ENCODE data around the gene TLN1. TPM values are rescaled to one million over a fixed set of nuclear protein-coding genes. Genes with fewer than 3 reads are reported as not detected.
A peak's percentile ranks its signal among the peaks of the same experiment; 100 is the strongest.

TLN1 gene
- total RNA-seq, 1 experiment from 2014 or later = 173 TPM

DNA sequence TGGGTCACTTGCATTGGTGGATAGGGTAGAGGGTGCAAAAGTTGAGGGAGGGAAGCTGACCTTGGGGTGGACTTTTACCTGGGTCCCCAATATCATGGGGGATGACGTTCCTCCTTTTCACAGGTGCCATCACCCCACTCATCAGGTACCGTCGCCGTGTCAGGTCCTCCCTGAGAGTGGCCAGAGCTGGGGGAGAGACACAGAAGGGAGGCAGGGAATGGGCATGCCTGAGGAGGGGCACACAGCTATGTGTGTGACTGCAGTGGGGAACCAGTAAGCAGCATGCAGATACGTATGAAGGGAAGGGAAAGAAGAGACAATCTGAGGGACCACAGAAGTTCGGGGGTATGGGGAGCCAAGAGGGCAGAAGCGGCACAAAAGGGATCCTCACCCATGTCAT is 6.9 kb upstream of the TLN1 start:
- intact Hi-C loops (cut with micrococcal nuclease; ENCODE audit: unreplicated experiment) = loop anchor here (5.0 to 10.0 kb wide), 2 partner anchors 38 to 76 kb away; partner anchors contain the start of genes HINT2 and SPAG8
- no peak for DNase-seq (ENCODE audit: low spot score)
- Histone ChIP-seq H3K27me3 (replicated peaks; ENCODE audit: insufficient read depth, low read depth, low read length, poor library complexity) (no peaks in the 10 kb centered on the region), H3K9me3 (ENCODE audit: low read depth, low read length, poor library complexity, severe bottlenecking) (no peaks in the 10 kb centered on the region), H3K4me1 (ENCODE audit: insufficient read depth, low read length, poor library complexity, severe bottlenecking) (no peaks in the 10 kb centered on the region), H3K4me3 (ENCODE audit: low read depth, low read length, poor library complexity, severe bottlenecking) (no peak overlapping the region), H3K36me3 (ENCODE audit: insufficient read depth, low read length, poor library complexity, severe bottlenecking) (peaks cover 76% of the 10 kb centered on the region), H3K27ac (ENCODE audit: low read depth, low read length, poor library complexity, severe bottlenecking) (no peak overlapping the region)
- BruUV-seq (replicated peaks) = no TSS peak
- ChIA-PET CTCF (no interaction called here), POLR2A (ENCODE audit: low non-redundant PET) (no interaction called here)
- no peak for TF ChIP-seq EZH2 (IDR thresholded peaks at IDR 0.05; ENCODE audit: borderline replicate concordance, low read depth, low read length, poor library complexity, severe bottlenecking)
- no peak for TF ChIP-seq CTCF (conservative IDR thresholded peaks at IDR 0.05; ENCODE audit: low read depth, low read length)

GRCh38 chr9:35738186-35738585 is 6.2 kb upstream of the TLN1 start:
- no TSS peak for BruUV-seq (replicated peaks)
- CTCF ChIA-PET = no interaction called here
- POLR2A ChIA-PET (ENCODE audit: low non-redundant PET) = no interaction called here
- Histone ChIP-seq H3K9me3 (ENCODE audit: low read depth, low read length, poor library complexity, severe bottlenecking) (no peaks in the 10 kb centered on the region), H3K27ac (ENCODE audit: low read depth, low read length, poor library complexity, severe bottlenecking) (no peak overlapping the region), H3K4me3 (ENCODE audit: low read depth, low read length, poor library complexity, severe bottlenecking) (no peak overlapping the region), H3K27me3 (replicated peaks; ENCODE audit: insufficient read depth, low read depth, low read length, poor library complexity) (no peaks in the 10 kb centered on the region), H3K36me3 (ENCODE audit: insufficient read depth, low read length, poor library complexity, severe bottlenecking) (peaks cover 71% of the 10 kb centered on the region), H3K4me1 (ENCODE audit: insufficient read depth, low read length, poor library complexity, severe bottlenecking) (no peaks in the 10 kb centered on the region)
- intact Hi-C loops (cut with micrococcal nuclease; ENCODE audit: unreplicated experiment) = loop anchor here (5.0 to 10.0 kb wide), 2 partner anchors 39 to 77 kb away; partner anchors contain the start of genes HINT2 and SPAG8
- DNase-seq (ENCODE audit: low spot score) = no peak
- TF ChIP-seq CTCF (conservative IDR thresholded peaks at IDR 0.05; ENCODE audit: low read depth, low read length) (no peak), EZH2 (IDR thresholded peaks at IDR 0.05; ENCODE audit: borderline replicate concordance, low read depth, low read length, poor library complexity, severe bottlenecking) (no peak)

- Histone ChIP-seq H3K4me3 (ENCODE audit: low read depth, low read length, poor library complexity, severe bottlenecking) (no peak overlapping the region), H3K27me3 (replicated peaks; ENCODE audit: insufficient read depth, low read depth, low read length, poor library complexity) (no peaks in the 10 kb centered on the region), H3K4me1 (ENCODE audit: insufficient read depth, low read length, poor library complexity, severe bottlenecking) (no peaks in the 10 kb centered on the region), H3K36me3 (ENCODE audit: insufficient read depth, low read length, poor library complexity, severe bottlenecking) (peaks cover 62% of the 10 kb centered on the region), H3K9me3 (ENCODE audit: low read depth, low read length, poor library complexity, severe bottlenecking) (no peaks in the 10 kb centered on the region), H3K27ac (ENCODE audit: low read depth, low read length, poor library complexity, severe bottlenecking) (no peak overlapping the region)
- DNase-seq (ENCODE audit: low spot score) = no peak
- TSS peak; percentile 46 for BruUV-seq (replicated peaks)
- TF ChIP-seq EZH2 (IDR thresholded peaks at IDR 0.05; ENCODE audit: borderline replicate concordance, low read depth, low read length, poor library complexity, severe bottlenecking) (no peak), CTCF (conservative IDR thresholded peaks at IDR 0.05; ENCODE audit: low read depth, low read length) (no peak)
- CTCF ChIA-PET = interaction anchor here (0.5 kb wide), 1 partner anchor 40 kb away, joined by 6 read pairs; no protein-coding TSS in a partner anchor
- POLR2A ChIA-PET (ENCODE audit: low non-redundant PET) = no interaction called here
- intact Hi-C loops (cut with micrococcal nuclease; ENCODE audit: unreplicated experiment) = loop anchor here (5.0 to 10.0 kb wide), 2 partner anchors 40 to 78 kb away; partner anchors contain the start of genes HINT2 and SPAG8
Observed at GRCh38 chr9:35737143-35737542, 5.1 kb upstream of the TLN1 start.

All from A673 (cell line).